HFF-Myc (cell line): ENCODE results near the gene ADCY4.
A peak's percentile ranks its signal among the peaks of the same experiment; 100 is the strongest.

Experiments used
- DNase-seq: peaks from one replicate; pipeline ENCODE4 v3.0.0-alpha.2; 2011; ENCODE audit warnings: low read depth; ENCODE audit errors: extremely low read depth
- H3K4me3 ChIP-seq: replicated peaks from 2 replicates; pipeline ENCODE4 v1.5.1; 2011; ENCODE audit warnings: low read depth, mild to moderate bottlenecking, control low read depth, low read length
- CTCF ChIP-seq: IDR thresholded peaks from 2 replicates; pipeline ENCODE4 v1.5.1; 2012; ENCODE audit warnings: mild to moderate bottlenecking, low read depth, low read length, control low read depth; ENCODE audit errors: missing control alignments

The ADCY4 gene

GRCh38 chr14:24338843-24339242 lies 4.0 kb upstream of the ADCY4 start:
- no peak for TF ChIP-seq CTCF
- H3K4me3 ChIP-seq: no peak overlapping the region
- DNase-seq: no peak

- no peak for TF ChIP-seq CTCF
- H3K4me3 ChIP-seq: no peak overlapping the region
- DNase-seq: no peak
Measured at GRCh38 chr14:24337824-24338175, 2.9 kb upstream of the ADCY4 start.

- DNase-seq: no peak
- no peak overlapping the region for H3K4me3 ChIP-seq
- TF ChIP-seq CTCF: no peak
Measured at GRCh38 chr14:24337144-24337823, 2.4 kb upstream of the ADCY4 start.

- no peak overlapping the region for H3K4me3 ChIP-seq
- no peak for DNase-seq
- TF ChIP-seq CTCF: no peak
Measured at GRCh38 chr14:24335461-24336171, 745 bp upstream of the ADCY4 start.

GRCh38 chr14:24332268-24332993 lies 2.4 kb downstream of the ADCY4 start:
- no peak for DNase-seq
- peak; percentile 74 for TF ChIP-seq CTCF
- no peak overlapping the region for H3K4me3 ChIP-seq

- no peak overlapping the region for H3K4me3 ChIP-seq
- no peak for TF ChIP-seq CTCF
- no peak for DNase-seq
Measured at GRCh38 chr14:24331731-24332267, 3.1 kb downstream of the ADCY4 start.
